Liver (tissue), 9 donors: ENCODE data around the gene ANP32B. TPM values are rescaled to one million over a fixed set of nuclear protein-coding genes. Genes with fewer than 3 reads are reported as not detected.

Experiments used
- DNase-seq: peaks from one replicate; pipeline ENCODE4 v3.0.0-alpha.2; 2017; ENCODE audit warnings: low spot score
- H3K27ac ChIP-seq, 2 donors: one replicate each; pipeline ENCODE4 v1.7.0; 2013; ENCODE audit warnings: inconsistent platforms in 2 of 2, low read length in 2 of 2, control low read depth in 1 of 2, low read depth in 1 of 2, mild to moderate bottlenecking in 1 of 2
- H3K27me3 ChIP-seq, 4 donors: one replicate each; pipeline versions ENCODE4 v1.6.1 to v1.7.0; 2013; ENCODE audit warnings: low read length in 3 of 4, inconsistent platforms in 1 of 4, mild to moderate bottlenecking in 1 of 4, moderate library complexity in 1 of 4; ENCODE audit not compliant: control insufficient read depth in 4 of 4, insufficient read depth in 4 of 4
- H3K36me3 ChIP-seq, 4 donors: one replicate each; pipeline versions ENCODE4 v1.6.1 to v1.7.0; 2013; ENCODE audit warnings: low read length in 3 of 4, mild to moderate bottlenecking in 3 of 4, low read depth in 1 of 4, moderate library complexity in 1 of 4; ENCODE audit not compliant: control insufficient read depth in 4 of 4, insufficient read depth in 3 of 4
- H3K4me1 ChIP-seq, 4 donors: one replicate each; pipeline versions ENCODE4 v1.6.1 to v1.7.0; 2013; ENCODE audit warnings: low read length in 3 of 4, mild to moderate bottlenecking in 3 of 4, moderate library complexity in 1 of 4; ENCODE audit not compliant: control insufficient read depth in 4 of 4, insufficient read depth in 4 of 4
- H3K4me3 ChIP-seq, 3 donors: one replicate each; pipeline versions ENCODE4 v1.6.1 to v1.7.0; 2013; ENCODE audit warnings: low read length in 3 of 3, control low read depth in 1 of 3, low read depth in 1 of 3, mild to moderate bottlenecking in 1 of 3
- H3K9ac ChIP-seq, 2 donors: one replicate each; pipeline ENCODE4 v1.7.0; 2013; ENCODE audit warnings: low read length in 2 of 2, mild to moderate bottlenecking in 2 of 2, moderate library complexity in 2 of 2, control low read depth in 1 of 2, low read depth in 1 of 2
- H3K9me3 ChIP-seq, 4 donors: one replicate each; pipeline versions ENCODE4 v1.6.1 to v1.7.0; 2013; ENCODE audit warnings: low read length in 3 of 4; ENCODE audit not compliant: control insufficient read depth in 4 of 4
- FOXA2 ChIP-seq: IDR thresholded peaks from 2 replicates; pipeline ENCODE4 v1.6.1; 2016; ENCODE audit warnings: antibody characterized with exemption
- HNF4G ChIP-seq: IDR thresholded peaks from 2 replicates; pipeline ENCODE4 v1.6.1; 2016; ENCODE audit warnings: antibody characterized with exemption
- JUND ChIP-seq, 2 donors: IDR thresholded peaks; 2 replicates each; pipeline ENCODE4 v1.6.1; 2016; ENCODE audit warnings: antibody characterized with exemption in 2 of 2
- NR2F2 ChIP-seq: IDR thresholded peaks from 2 replicates; pipeline ENCODE4 v1.6.1; 2016; ENCODE audit warnings: antibody characterized with exemption
- SP1 ChIP-seq: IDR thresholded peaks from 2 replicates; pipeline ENCODE4 v1.6.1; 2018; ENCODE audit warnings: antibody characterized with exemption, mild to moderate bottlenecking
- TAF1 ChIP-seq: conservative IDR thresholded peaks from 2 replicates; pipeline ENCODE4 v1.6.1; 2016; ENCODE audit warnings: antibody characterized with exemption, mild to moderate bottlenecking
- WGBS: extraction: QIAGEN DNeasy Blood & Tissue Kit; methylation state at CpG from one replicate; pipeline ENCODE4 v1.1.7; 2013; 5-methylcytosine and 5-hydroxymethylcytosine counted together
- polyA plus RNA-seq, 2 donors: library from polyadenylated mRNA; stranded (reverse) in 1 of 2; unstranded in 1 of 2; fragments of 200-250 nt in 1 of 2; fragments of >200 nt in 1 of 2; fragmentation: Nextera tagmentation in 1 of 2; extraction: Ambion mirVana in 1 of 2; gene quantifications; one replicate each; pipeline versions ENCODE4 v1.2.1 to v1.2.3, GENCODE V29; 2013 to 2015
- total RNA-seq, 2 donors: library from RNA; depleted of rRNA; stranded (reverse); fragments of >200 nt; gene quantifications; one replicate each; pipeline ENCODE4 v1.2.3, GENCODE V29; 2014
- TF ChIP-seq, protein P1 (sequence below): IDR thresholded peaks from 2 replicates; pipeline ENCODE4 v1.6.1; 2016; ENCODE audit warnings: antibody characterized with exemption
- TF ChIP-seq, protein P2 (sequence below): IDR thresholded peaks from 2 replicates; pipeline ENCODE4 v1.6.1; 2016; ENCODE audit warnings: antibody characterized with exemption
- TF ChIP-seq, protein P3 (sequence below): fragments of 150-350 bp; IDR thresholded peaks from 2 replicates; pipeline ENCODE4 v1.5.1; 2017; ENCODE audit warnings: improper control_type of control experiment, low read depth, low read length; ENCODE audit not compliant: missing input control
- TF ChIP-seq, protein P4 (sequence below): IDR thresholded peaks from 2 replicates; pipeline ENCODE4 v1.6.1; 2016; ENCODE audit warnings: antibody characterized with exemption
- TF ChIP-seq, protein P5 (sequence below): IDR thresholded peaks from 2 replicates; pipeline ENCODE4 v1.6.1; 2016; ENCODE audit warnings: antibody characterized with exemption, mild to moderate bottlenecking
- donor health status: healthy.
- donor health status: healthy.
- donor health status: healthy.
- donor health status: healthy.
- donor health status: healthy.

The ANP32B gene
- total and polyA plus RNA-seq, 4 donors = 4.0 to 39.4 (median 27.0) TPM

DNA sequence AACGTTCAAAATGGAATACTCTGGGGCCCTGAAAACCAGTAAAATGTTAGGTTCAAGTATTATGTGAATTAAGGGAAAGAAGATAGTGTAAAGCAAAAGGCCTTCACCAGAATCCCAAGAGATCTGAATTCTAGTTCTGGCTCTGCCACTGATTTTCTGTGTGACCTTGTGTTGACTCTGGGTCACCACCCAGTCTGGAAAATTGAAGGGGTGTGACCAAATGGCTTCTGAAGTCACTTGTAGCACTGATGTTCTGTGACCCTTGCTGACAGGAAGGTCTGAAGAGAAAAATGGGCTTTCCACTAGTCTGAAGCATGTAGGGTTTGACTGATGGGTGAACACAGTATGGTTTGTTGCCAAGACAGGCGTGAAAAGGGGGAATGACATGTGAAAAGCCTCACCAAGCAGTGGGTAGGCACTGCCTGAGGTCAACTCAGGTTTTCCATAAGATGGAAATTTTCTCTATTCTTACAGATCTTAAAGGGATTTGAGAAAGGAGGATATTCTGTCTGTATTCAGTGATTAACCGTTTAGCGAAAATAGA, 33.1 kb downstream of the ANP32B start:
- Histone ChIP-seq H3K27me3 (no peaks in the 10 kb centered on the region), H3K9me3 (no peaks in the 10 kb centered on the region), H3K4me1 (no peaks in the 10 kb centered on the region), H3K36me3 (peaks cover 20 to 67% (median 57%) of the 10 kb centered on the region in 4 donors), H3K27ac (no peak overlapping the region), H3K9ac (no peak overlapping the region), H3K4me3 (no peak overlapping the region)
- TF ChIP-seq, protein P1, sequence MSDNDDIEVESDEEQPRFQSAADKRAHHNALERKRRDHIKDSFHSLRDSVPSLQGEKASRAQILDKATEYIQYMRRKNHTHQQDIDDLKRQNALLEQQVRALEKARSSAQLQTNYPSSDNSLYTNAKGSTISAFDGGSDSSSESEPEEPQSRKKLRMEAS = no peak
- TF ChIP-seq HNF4G (no peak), JUND (IDR thresholded peaks at IDR 0.05) (no peak)
- TF ChIP-seq, protein P2, sequence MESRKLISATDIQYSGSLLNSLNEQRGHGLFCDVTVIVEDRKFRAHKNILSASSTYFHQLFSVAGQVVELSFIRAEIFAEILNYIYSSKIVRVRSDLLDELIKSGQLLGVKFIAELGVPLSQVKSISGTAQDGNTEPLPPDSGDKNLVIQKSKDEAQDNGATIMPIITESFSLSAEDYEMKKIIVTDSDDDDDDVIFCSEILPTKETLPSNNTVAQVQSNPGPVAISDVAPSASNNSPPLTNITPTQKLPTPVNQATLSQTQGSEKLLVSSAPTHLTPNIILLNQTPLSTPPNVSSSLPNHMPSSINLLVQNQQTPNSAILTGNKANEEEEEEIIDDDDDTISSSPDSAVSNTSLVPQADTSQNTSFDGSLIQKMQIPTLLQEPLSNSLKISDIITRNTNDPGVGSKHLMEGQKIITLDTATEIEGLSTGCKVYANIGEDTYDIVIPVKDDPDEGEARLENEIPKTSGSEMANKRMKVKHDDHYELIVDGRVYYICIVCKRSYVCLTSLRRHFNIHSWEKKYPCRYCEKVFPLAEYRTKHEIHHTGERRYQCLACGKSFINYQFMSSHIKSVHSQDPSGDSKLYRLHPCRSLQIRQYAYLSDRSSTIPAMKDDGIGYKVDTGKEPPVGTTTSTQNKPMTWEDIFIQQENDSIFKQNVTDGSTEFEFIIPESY = no peak
- WGBS = 96% methylated on average over 4 of the region's 4 CpGs
- DNase-seq = no peak

DNA sequence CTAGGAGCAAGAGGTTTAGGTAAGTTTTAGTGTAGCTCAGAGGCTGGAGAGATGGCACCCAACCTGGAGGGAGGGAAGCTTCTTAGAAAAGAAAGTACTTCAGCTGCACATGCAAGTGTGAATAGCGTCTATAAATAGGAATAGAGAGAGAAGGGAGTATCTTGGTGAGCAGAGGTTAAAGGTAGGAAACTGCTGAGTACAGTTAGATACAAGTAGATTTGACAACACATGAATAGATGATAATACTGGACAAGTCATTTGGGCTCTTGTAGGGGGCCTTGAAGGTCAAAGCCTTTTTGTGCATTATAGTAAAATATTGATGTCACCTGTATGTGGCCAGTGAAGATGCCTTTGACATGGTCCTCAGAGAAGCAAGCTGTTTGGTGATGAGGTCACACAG, 34.2 kb downstream of the ANP32B start:
- DNase-seq = no peak
- H3K9me3 ChIP-seq = no peaks in the 10 kb centered on the region
- H3K36me3 ChIP-seq = peaks cover 19 to 57% (median 49%) of the 10 kb centered on the region in 4 donors
- 91% methylated on average over 1 of the region's 1 CpG for WGBS
- no peaks in the 10 kb centered on the region for H3K27me3 ChIP-seq
- H3K4me3 ChIP-seq = no peak overlapping the region
- no peak overlapping the region for H3K9ac ChIP-seq
- H3K4me1 ChIP-seq = no peaks in the 10 kb centered on the region
- no peak overlapping the region for H3K27ac ChIP-seq
- TF ChIP-seq, protein P3, sequence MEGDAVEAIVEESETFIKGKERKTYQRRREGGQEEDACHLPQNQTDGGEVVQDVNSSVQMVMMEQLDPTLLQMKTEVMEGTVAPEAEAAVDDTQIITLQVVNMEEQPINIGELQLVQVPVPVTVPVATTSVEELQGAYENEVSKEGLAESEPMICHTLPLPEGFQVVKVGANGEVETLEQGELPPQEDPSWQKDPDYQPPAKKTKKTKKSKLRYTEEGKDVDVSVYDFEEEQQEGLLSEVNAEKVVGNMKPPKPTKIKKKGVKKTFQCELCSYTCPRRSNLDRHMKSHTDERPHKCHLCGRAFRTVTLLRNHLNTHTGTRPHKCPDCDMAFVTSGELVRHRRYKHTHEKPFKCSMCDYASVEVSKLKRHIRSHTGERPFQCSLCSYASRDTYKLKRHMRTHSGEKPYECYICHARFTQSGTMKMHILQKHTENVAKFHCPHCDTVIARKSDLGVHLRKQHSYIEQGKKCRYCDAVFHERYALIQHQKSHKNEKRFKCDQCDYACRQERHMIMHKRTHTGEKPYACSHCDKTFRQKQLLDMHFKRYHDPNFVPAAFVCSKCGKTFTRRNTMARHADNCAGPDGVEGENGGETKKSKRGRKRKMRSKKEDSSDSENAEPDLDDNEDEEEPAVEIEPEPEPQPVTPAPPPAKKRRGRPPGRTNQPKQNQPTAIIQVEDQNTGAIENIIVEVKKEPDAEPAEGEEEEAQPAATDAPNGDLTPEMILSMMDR = no peak
- TF ChIP-seq SP1 (no peak), TAF1 (no peak), NR2F2 (no peak), FOXA2 (no peak)
- TF ChIP-seq, protein P4, sequence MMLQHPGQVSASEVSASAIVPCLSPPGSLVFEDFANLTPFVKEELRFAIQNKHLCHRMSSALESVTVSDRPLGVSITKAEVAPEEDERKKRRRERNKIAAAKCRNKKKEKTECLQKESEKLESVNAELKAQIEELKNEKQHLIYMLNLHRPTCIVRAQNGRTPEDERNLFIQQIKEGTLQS = no peak
- TF ChIP-seq, protein P5, sequence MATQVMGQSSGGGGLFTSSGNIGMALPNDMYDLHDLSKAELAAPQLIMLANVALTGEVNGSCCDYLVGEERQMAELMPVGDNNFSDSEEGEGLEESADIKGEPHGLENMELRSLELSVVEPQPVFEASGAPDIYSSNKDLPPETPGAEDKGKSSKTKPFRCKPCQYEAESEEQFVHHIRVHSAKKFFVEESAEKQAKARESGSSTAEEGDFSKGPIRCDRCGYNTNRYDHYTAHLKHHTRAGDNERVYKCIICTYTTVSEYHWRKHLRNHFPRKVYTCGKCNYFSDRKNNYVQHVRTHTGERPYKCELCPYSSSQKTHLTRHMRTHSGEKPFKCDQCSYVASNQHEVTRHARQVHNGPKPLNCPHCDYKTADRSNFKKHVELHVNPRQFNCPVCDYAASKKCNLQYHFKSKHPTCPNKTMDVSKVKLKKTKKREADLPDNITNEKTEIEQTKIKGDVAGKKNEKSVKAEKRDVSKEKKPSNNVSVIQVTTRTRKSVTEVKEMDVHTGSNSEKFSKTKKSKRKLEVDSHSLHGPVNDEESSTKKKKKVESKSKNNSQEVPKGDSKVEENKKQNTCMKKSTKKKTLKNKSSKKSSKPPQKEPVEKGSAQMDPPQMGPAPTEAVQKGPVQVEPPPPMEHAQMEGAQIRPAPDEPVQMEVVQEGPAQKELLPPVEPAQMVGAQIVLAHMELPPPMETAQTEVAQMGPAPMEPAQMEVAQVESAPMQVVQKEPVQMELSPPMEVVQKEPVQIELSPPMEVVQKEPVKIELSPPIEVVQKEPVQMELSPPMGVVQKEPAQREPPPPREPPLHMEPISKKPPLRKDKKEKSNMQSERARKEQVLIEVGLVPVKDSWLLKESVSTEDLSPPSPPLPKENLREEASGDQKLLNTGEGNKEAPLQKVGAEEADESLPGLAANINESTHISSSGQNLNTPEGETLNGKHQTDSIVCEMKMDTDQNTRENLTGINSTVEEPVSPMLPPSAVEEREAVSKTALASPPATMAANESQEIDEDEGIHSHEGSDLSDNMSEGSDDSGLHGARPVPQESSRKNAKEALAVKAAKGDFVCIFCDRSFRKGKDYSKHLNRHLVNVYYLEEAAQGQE = no peak
- TF ChIP-seq, protein P1 = no peak
